Nephron progenitor cell (in vitro differentiated cells): ENCODE measurements around the gene B3GLCT.
A peak's percentile ranks its signal among the peaks of the same experiment; 100 is the strongest.
"Not testable (repeated sequence)": the region's sequence is repeated elsewhere in the genome, so short reads cannot be mapped to it uniquely, and the experiment has no call there.

Experiments
- DNase-seq: peaks from one replicate; pipeline ENCODE4 v3.0.0; 2021
- H3K27ac Mint-ChIP-seq: 2 replicates; pipeline ENCODE4 v1.8.0; 2021; ENCODE audit warnings: mild to moderate bottlenecking, moderate library complexity, mixed read lengths
- H3K27me3 Mint-ChIP-seq: 2 replicates; pipeline ENCODE4 v1.8.0; 2021; ENCODE audit warnings: mild to moderate bottlenecking, low read depth, mixed read lengths; ENCODE audit not compliant: poor library complexity
- H3K36me3 Mint-ChIP-seq: 2 replicates; pipeline ENCODE4 v1.8.0; 2021; ENCODE audit warnings: low read depth, mixed read lengths
- H3K4me1 Mint-ChIP-seq: 2 replicates; pipeline ENCODE4 v1.8.0; 2021; ENCODE audit warnings: mixed read lengths
- H3K4me3 Mint-ChIP-seq: 2 replicates; pipeline ENCODE4 v1.8.0; 2021; ENCODE audit warnings: mild to moderate bottlenecking, moderate library complexity, mixed read lengths
- H3K9me3 Mint-ChIP-seq: 2 replicates; pipeline ENCODE4 v1.8.0; 2021; ENCODE audit warnings: mild to moderate bottlenecking, moderate library complexity, mixed read lengths
- CTCF ChIP-seq: fragments of 200-600 bp; sonication (generic); IDR thresholded peaks from 2 replicates; pipeline ENCODE4 v1.5.0; 2021; ENCODE audit warnings: antibody characterized with exemption

The B3GLCT gene

GRCh38 chr13:31209841-31210210 is 10.1 kb downstream of the B3GLCT start:
- no peak for TF ChIP-seq CTCF
- peak overlapping the region; percentile 90 for H3K27ac Mint-ChIP-seq
- peaks cover 3% of the 10 kb centered on the region for H3K36me3 Mint-ChIP-seq
- peak overlapping the region; percentile 25 for H3K4me3 Mint-ChIP-seq
- H3K4me1 Mint-ChIP-seq, result peaks cover 72% of the 10 kb centered on the region
- H3K27me3 Mint-ChIP-seq, result no peaks in the 10 kb centered on the region
- no peak for DNase-seq
- peaks cover 2% of the 10 kb centered on the region for H3K9me3 Mint-ChIP-seq

- no peak overlapping the region for H3K27ac Mint-ChIP-seq
- H3K36me3 Mint-ChIP-seq, result peaks cover 32% of the 10 kb centered on the region
- TF ChIP-seq CTCF, result no peak
- no peak overlapping the region for H3K4me3 Mint-ChIP-seq
- peaks cover 25% of the 10 kb centered on the region for H3K9me3 Mint-ChIP-seq
- no peak for DNase-seq
- peaks cover 5% of the 10 kb centered on the region for H3K27me3 Mint-ChIP-seq
- H3K4me1 Mint-ChIP-seq, result peaks cover 41% of the 10 kb centered on the region
These were observed 14.0 kb downstream of the B3GLCT start for GRCh38 chr13:31213651-31214289.

GRCh38 chr13:31214435-31214834 is 14.7 kb downstream of the B3GLCT start:
- H3K4me3 Mint-ChIP-seq, result no peak overlapping the region
- peaks cover 35% of the 10 kb centered on the region for H3K36me3 Mint-ChIP-seq
- peaks cover 5% of the 10 kb centered on the region for H3K27me3 Mint-ChIP-seq
- H3K4me1 Mint-ChIP-seq, result peaks cover 34% of the 10 kb centered on the region
- H3K9me3 Mint-ChIP-seq, result peaks cover 25% of the 10 kb centered on the region
- no peak for DNase-seq
- peak overlapping the region; percentile 25 for H3K27ac Mint-ChIP-seq
- TF ChIP-seq CTCF, result no peak

GRCh38 chr13:31216916-31217315 is 17.1 kb downstream of the B3GLCT start:
- Mint-ChIP-seq H3K4me1 (peaks cover 16% of the 10 kb centered on the region), H3K36me3 (peaks cover 44% of the 10 kb centered on the region), H3K9me3 (peaks cover 25% of the 10 kb centered on the region)
- DNase-seq, H3K4me3 Mint-ChIP-seq, H3K27ac Mint-ChIP-seq, H3K27me3 Mint-ChIP-seq: not testable (repeated sequence)

- peaks cover 17% of the 10 kb centered on the region for H3K4me1 Mint-ChIP-seq
- peaks cover 57% of the 10 kb centered on the region for H3K36me3 Mint-ChIP-seq
- no peak for DNase-seq
- H3K27ac Mint-ChIP-seq, result no peak overlapping the region
- no peak overlapping the region for H3K4me3 Mint-ChIP-seq
- no peak for TF ChIP-seq CTCF
- peaks cover 25% of the 10 kb centered on the region for H3K9me3 Mint-ChIP-seq
- peaks cover 10% of the 10 kb centered on the region for H3K27me3 Mint-ChIP-seq
These were observed 20.3 kb downstream of the B3GLCT start for GRCh38 chr13:31219909-31220598.

- DNase-seq, result no peak
These were observed 21.3 kb downstream of the B3GLCT start for GRCh38 chr13:31221057-31221456.

More at GRCh38 chr13:31221057-31221456, 21.3 kb downstream of the B3GLCT start:
- peaks cover 22% of the 10 kb centered on the region for H3K9me3 Mint-ChIP-seq
- H3K27me3 Mint-ChIP-seq, result peaks cover 5% of the 10 kb centered on the region
- H3K27ac Mint-ChIP-seq, result no peak overlapping the region
- H3K36me3 Mint-ChIP-seq, result peaks cover 52% of the 10 kb centered on the region
- H3K4me3 Mint-ChIP-seq, result no peak overlapping the region
- no peak for TF ChIP-seq CTCF
- peaks cover 24% of the 10 kb centered on the region for H3K4me1 Mint-ChIP-seq
